Breast epithelium (tissue), 4 donors: ENCODE data around the gene HECTD4. TPM values are rescaled to one million over a fixed set of nuclear protein-coding genes. Genes with fewer than 3 reads are reported as not detected.
"Not testable (repeated sequence)": the region's sequence is repeated elsewhere in the genome, so short reads cannot be mapped to it uniquely, and the experiment has no call there.

Experiments
- DNase-seq, 2 donors: peaks; one replicate each; pipeline ENCODE4 v3.0.0-alpha.2; 2019; ENCODE audit warnings: low spot score in 2 of 2
- H3K27ac ChIP-seq, 2 donors: fragments of 200-600 bp; sonication (generic) in 1 of 2; one replicate each; pipeline ENCODE4 v1.5.1; 2016 to 2019; ENCODE audit warnings: mild to moderate bottlenecking in 1 of 2
- H3K27me3 ChIP-seq, 2 donors: fragments of 200-600 bp; sonication (generic) in 1 of 2; one replicate each; pipeline versions ENCODE4 v1.5.1 to v1.6.0; 2017 to 2019; ENCODE audit warnings: control low read depth in 1 of 2, mild to moderate bottlenecking in 1 of 2
- H3K36me3 ChIP-seq: fragments of 200-600 bp; one replicate; pipeline ENCODE4 v1.5.1; 2019
- H3K4me1 ChIP-seq, 2 donors: fragments of 200-600 bp; sonication (generic); one replicate each; pipeline ENCODE4 v1.5.1; 2016 to 2019; ENCODE audit warnings: control low read depth in 1 of 2
- H3K4me3 ChIP-seq, 3 donors: fragments of 200-600 bp; sonication (generic); 1 replicate in 2 of 3; 2 replicates in 1 of 3; pipeline ENCODE4 v1.5.1; 2016 to 2019; ENCODE audit warnings: mild to moderate bottlenecking in 3 of 3, moderate library complexity in 2 of 3
- H3K9me3 ChIP-seq, 2 donors: fragments of 200-600 bp; sonication (generic) in 1 of 2; one replicate each; pipeline ENCODE4 v1.5.1; 2016 to 2019; ENCODE audit warnings: control low read depth in 1 of 2
- POLR2A ChIP-seq: fragments of 450-650 bp; IDR thresholded peaks from one replicate; pipeline ENCODE4 v1.6.1; 2016; ENCODE audit warnings: antibody characterized with exemption, mild to moderate bottlenecking, moderate library complexity
- POLR2AphosphoS5 ChIP-seq, 3 donors: sonication (generic); formaldehyde crosslinking; IDR thresholded peaks; one replicate each; pipeline ENCODE4 v1.6.1; 2017; ENCODE audit warnings: antibody characterized with exemption in 3 of 3
- intact Hi-C: fragments of 100-400 bp; cut with DNase I; formaldehyde crosslinking; loops from one replicate; pipeline ENCODE4 v1.15.1; 2023; ENCODE audit warnings: low total_unique reads
- total RNA-seq, 3 donors: library from RNA; depleted of rRNA; stranded (reverse); fragments of >200 nt; gene quantifications; one replicate each; pipeline ENCODE4 v1.1.0, GENCODE V29; 2016
- TF ChIP-seq, protein P1 (sequence below), 3 donors: fragments of 450-650 bp; IDR thresholded peaks; one replicate each; pipeline ENCODE4 v1.5.1; 2016 to 2017; ENCODE audit warnings: antibody characterized with exemption in 3 of 3, mild to moderate bottlenecking in 3 of 3, moderate library complexity in 3 of 3

The HECTD4 gene
- total RNA-seq, 3 donors from 2014 or later = 37.6 to 57.4 (median 49.5) TPM

GRCh38 chr12:112163056-112163455, 219.2 kb downstream of the HECTD4 start:
- Histone ChIP-seq H3K4me1 (no peaks in the 10 kb centered on the region), H3K4me3 (no peak overlapping the region), H3K9me3 (peaks cover 0 to 5% of the 10 kb centered on the region in 2 donors), H3K27ac (no peak overlapping the region), H3K27me3 (no peaks in the 10 kb centered on the region), H3K36me3 (peaks cover 8% of the 10 kb centered on the region)
- DNase-seq = no peak
- intact Hi-C loops = no loop called here
- no peak for TF ChIP-seq POLR2AphosphoS5 (IDR thresholded peaks at IDR 0.05)
- TF ChIP-seq POLR2A = no peak
- TF ChIP-seq, protein P1, sequence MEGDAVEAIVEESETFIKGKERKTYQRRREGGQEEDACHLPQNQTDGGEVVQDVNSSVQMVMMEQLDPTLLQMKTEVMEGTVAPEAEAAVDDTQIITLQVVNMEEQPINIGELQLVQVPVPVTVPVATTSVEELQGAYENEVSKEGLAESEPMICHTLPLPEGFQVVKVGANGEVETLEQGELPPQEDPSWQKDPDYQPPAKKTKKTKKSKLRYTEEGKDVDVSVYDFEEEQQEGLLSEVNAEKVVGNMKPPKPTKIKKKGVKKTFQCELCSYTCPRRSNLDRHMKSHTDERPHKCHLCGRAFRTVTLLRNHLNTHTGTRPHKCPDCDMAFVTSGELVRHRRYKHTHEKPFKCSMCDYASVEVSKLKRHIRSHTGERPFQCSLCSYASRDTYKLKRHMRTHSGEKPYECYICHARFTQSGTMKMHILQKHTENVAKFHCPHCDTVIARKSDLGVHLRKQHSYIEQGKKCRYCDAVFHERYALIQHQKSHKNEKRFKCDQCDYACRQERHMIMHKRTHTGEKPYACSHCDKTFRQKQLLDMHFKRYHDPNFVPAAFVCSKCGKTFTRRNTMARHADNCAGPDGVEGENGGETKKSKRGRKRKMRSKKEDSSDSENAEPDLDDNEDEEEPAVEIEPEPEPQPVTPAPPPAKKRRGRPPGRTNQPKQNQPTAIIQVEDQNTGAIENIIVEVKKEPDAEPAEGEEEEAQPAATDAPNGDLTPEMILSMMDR (IDR thresholded peaks at IDR 0.05) = no peak

GRCh38 chr12:112162241-112162790, 219.9 kb downstream of the HECTD4 start:
- H3K4me1 ChIP-seq = no peaks in the 10 kb centered on the region
- no peaks in the 10 kb centered on the region for H3K27me3 ChIP-seq
- intact Hi-C loops = no loop called here
- no peak overlapping the region for H3K27ac ChIP-seq
- DNase-seq = peak in 1 of 2 donors; percentile 30
- H3K36me3 ChIP-seq = peaks cover 8% of the 10 kb centered on the region
- H3K9me3 ChIP-seq = peaks cover 0 to 5% of the 10 kb centered on the region in 2 donors
- H3K4me3 ChIP-seq = no peak overlapping the region
- TF ChIP-seq POLR2AphosphoS5 (IDR thresholded peaks at IDR 0.05) (no peak), POLR2A (no peak)
- TF ChIP-seq, protein P1 (IDR thresholded peaks at IDR 0.05) = no peak

- DNase-seq = peak in 1 of 2 donors; percentile 34
- H3K9me3 ChIP-seq = peaks cover 0 to 5% of the 10 kb centered on the region in 2 donors
- no peaks in the 10 kb centered on the region for H3K4me1 ChIP-seq
- no peak for TF ChIP-seq POLR2AphosphoS5 (IDR thresholded peaks at IDR 0.05)
- TF ChIP-seq POLR2A = no peak
- TF ChIP-seq, protein P1 (IDR thresholded peaks at IDR 0.05) = no peak
- H3K27ac ChIP-seq = no peak overlapping the region
- peaks cover 8% of the 10 kb centered on the region for H3K36me3 ChIP-seq
- intact Hi-C loops = no loop called here
- H3K27me3 ChIP-seq = no peaks in the 10 kb centered on the region
- H3K4me3 ChIP-seq = no peak overlapping the region
These were observed 220.5 kb downstream of the HECTD4 start for GRCh38 chr12:112161711-112162110.

GRCh38 chr12:112160611-112161010, 221.6 kb downstream of the HECTD4 start:
- Histone ChIP-seq H3K4me3 (no peak overlapping the region), H3K27me3 (no peaks in the 10 kb centered on the region), H3K4me1 (no peaks in the 10 kb centered on the region), H3K27ac (no peak overlapping the region), H3K36me3 (peaks cover 8% of the 10 kb centered on the region), H3K9me3 (peaks cover 0 to 5% of the 10 kb centered on the region in 2 donors)
- TF ChIP-seq, protein P1 (IDR thresholded peaks at IDR 0.05) = no peak
- TF ChIP-seq POLR2A = no peak
- no peak for TF ChIP-seq POLR2AphosphoS5 (IDR thresholded peaks at IDR 0.05)
- DNase-seq = no peak
- intact Hi-C loops = no loop called here

GRCh38 chr12:112159146-112159541, 223.1 kb downstream of the HECTD4 start:
- peaks cover 8% of the 10 kb centered on the region for H3K36me3 ChIP-seq
- H3K4me1 ChIP-seq = no peaks in the 10 kb centered on the region
- peaks cover 0 to 5% of the 10 kb centered on the region in 2 donors for H3K9me3 ChIP-seq
- H3K27me3 ChIP-seq = no peaks in the 10 kb centered on the region
- DNase-seq = peak in 1 of 2 donors; percentile 50
- no peak for TF ChIP-seq POLR2A
- TF ChIP-seq POLR2AphosphoS5 (IDR thresholded peaks at IDR 0.05) = no peak
- TF ChIP-seq, protein P1 (IDR thresholded peaks at IDR 0.05) = no peak
- H3K4me3 ChIP-seq = no peak overlapping the region
- intact Hi-C loops = no loop called here
- H3K27ac ChIP-seq = no peak overlapping the region

DNA sequence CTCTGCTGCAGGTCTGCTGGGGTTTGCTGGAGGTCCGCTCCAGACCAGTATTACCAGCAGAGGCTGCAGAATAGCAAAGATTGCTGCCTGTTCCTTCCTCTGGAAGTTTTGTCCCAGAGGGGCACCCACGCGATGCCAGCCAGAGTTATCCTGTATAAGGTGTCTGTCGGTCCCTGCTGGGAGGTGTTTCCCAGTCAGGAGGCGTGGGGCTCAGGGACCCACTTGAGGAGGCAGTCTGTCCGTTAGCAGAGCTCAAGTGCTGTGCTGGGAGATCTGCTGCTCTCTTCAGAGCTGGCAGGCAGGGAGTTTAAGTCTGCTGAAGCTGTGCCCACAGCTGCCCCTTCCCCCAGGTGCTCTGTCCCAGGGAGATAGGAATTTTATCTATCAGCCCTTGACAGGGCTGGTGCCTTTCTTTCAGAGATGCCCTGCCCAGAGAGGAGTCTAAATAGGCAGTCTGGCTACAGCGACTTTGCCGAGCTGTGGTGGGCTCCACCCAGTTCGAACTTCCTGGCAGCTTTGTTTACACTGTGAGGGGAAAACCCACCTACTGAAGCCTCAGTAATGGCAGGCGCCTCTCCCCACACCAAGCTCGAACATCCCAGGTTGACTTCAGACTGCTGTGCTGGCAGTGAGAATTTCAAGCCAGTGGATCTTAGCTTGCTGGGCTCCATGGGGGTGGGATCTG, 223.6 kb downstream of the HECTD4 start:
- H3K9me3 ChIP-seq, H3K27ac ChIP-seq, H3K27me3 ChIP-seq, DNase-seq, intact Hi-C loops, H3K36me3 ChIP-seq, H3K4me3 ChIP-seq, H3K4me1 ChIP-seq: not testable (repeated sequence)
